GM18909 (cell line): ENCODE measurements around the gene ADM2.
"Not testable (repeated sequence)": the region's sequence is repeated elsewhere in the genome, so short reads cannot be mapped to it uniquely, and the experiment has no call there.

Source experiments
- ATAC-seq: cut with Tn5 transposase; IDR thresholded peaks from one replicate; pipeline ENCODE4 v1.9.1; 2021; ENCODE audit warnings: mild to moderate bottlenecking; ENCODE audit not compliant: unreplicated experiment, poor library complexity

ADM2 gene

DNA sequence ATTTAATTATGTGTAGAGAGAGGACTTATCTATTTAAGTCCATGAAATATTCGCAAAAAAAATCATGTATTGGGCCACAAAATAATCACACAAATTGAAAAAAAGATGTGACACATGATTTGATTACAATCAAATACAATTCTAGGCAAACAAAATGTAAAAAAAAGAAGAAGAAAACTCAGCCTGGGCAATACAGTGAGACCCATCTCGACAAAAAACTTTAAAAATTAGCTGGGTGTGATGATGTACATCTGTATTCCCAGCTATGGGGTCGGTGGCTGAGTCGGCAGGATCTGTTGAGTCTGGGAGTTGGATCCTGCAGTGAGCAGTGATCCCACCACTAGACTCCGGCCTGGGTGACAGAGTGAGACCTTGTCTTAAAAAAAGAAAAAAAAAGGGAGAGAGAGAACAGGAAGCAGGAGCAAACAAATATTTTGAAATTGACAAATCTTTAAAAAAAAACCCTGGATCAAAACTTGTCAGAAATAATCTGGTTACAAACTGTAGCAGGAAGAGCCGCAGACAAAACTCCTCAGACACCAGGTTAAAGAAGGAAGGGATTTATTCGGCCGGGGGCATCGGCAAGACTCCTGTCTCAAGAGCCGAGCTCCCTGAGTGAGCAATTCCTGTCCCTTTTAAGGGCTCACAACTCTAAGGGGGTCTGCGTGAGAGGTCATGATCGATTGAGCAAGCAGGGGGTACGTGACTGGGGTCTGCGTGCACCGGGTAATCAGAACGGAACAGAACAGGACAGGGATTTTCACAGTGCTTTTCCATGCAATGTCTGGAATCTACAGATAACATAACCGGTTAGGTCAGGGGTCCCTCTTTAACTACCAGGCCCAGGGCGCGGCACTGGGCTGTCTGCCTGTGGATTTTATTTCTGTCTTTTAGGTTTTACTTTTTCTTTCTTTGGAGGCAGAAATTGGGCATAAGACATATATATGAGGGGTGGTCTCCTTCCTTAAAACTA lies 51.8 kb downstream of the ADM2 start:
- no peak for ATAC-seq

DNA sequence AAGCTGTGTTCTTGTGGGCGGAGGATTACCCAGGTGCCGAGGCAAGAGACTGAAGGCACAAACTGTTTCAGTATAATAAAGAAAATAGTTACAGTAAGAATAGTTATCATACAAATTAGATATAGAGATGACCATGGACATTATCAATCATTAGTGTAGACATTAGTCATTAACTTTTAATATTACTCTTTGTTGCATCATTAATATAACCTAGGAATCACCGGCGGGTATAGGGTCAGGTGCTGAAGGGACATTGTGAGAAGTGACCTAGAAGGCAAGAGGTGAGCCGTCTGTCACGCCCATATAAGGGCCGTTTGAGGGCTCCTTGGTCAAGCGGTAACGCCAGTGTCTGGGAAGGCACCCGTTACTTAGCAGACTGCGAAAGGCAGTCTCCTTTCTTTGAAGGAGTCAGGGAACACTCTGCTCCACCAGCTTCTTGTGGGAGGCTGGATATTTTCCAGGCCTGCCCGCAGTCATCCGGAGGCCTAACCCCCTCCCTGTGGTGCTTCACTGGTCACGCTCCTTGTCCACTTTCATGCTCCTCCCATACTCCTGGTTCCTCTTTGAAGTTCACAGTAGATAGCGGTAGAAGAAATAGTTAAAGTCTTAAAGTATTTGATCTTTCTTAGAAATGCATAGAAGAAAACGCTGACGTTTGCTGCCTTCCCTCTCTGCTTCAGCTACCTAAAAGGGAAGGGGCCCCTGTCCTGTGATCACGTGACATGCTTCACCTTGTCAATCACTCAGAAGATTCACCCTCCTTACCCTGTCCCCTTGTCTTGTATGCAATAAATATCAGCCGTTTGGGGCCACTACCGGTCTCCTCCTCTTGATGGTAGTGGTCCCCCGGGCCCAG lies 52.7 kb downstream of the ADM2 start:
- not testable (repeated sequence) for ATAC-seq

DNA sequence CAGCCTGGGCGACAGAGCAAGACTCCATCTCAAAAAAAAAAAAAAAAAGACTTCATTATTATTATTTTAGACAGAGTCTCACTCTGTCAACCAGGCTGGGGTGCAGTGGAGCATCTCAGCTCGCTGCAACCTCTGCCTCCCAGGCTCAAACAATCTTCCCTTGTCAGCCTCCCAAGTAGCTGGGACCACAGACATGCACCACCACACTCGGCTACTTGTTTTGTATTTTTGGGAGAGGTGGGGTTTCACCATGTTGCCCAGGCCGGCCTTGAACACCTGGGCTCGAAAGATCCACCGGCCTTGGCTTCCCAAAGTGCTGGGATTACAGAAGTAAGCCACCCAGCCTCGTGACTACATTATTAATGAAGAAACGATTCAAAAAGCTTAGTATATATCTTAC lies 53.8 kb downstream of the ADM2 start:
- ATAC-seq: no peak
